Measurements from ENCODE around the gene SSC4D.

DNA sequence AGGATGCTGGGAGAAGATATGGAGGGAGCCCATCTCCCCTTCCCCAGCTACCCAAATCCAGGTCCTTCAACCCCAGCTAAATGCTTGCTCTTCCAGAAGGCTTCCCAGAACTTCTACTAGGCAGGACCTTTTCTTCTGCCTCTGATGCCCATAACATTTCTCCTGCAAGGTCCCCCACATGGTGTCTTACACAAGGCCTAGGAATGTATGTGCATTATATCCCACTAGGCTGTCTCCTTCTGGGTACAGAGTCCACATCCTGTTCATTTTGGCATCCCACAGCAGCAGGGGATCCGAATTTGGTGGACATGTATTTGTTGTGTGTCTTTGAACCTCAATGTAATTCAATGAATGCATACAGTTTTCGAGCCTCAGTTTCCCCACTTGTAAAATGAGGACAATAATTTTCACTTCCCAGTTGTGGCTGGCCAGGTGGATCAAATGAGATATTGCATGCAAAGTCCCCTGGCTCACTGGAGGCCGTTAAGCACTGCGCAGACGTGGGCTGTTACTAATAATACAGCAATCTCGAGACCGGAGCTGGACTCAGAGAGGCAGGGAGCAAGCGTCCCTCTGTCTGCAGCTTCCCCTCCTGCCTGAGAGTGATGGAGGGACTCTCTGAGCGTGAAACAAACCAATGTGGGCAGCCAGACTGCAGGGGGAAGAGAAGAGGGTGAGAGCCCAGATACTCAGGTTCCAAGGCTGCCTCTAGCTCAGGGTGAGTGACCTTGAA lies 32.1 kb downstream of the SSC4D start:
- TF ChIP-seq, protein P1, sequence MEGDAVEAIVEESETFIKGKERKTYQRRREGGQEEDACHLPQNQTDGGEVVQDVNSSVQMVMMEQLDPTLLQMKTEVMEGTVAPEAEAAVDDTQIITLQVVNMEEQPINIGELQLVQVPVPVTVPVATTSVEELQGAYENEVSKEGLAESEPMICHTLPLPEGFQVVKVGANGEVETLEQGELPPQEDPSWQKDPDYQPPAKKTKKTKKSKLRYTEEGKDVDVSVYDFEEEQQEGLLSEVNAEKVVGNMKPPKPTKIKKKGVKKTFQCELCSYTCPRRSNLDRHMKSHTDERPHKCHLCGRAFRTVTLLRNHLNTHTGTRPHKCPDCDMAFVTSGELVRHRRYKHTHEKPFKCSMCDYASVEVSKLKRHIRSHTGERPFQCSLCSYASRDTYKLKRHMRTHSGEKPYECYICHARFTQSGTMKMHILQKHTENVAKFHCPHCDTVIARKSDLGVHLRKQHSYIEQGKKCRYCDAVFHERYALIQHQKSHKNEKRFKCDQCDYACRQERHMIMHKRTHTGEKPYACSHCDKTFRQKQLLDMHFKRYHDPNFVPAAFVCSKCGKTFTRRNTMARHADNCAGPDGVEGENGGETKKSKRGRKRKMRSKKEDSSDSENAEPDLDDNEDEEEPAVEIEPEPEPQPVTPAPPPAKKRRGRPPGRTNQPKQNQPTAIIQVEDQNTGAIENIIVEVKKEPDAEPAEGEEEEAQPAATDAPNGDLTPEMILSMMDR (IDR thresholded peaks at IDR 0.05): no peak
- no peak for TF ChIP-seq POLR2AphosphoS5 (IDR thresholded peaks at IDR 0.05)

All from transverse colon (tissue), 4 donors.